Measurements from ENCODE around the gene LENEP.

GRCh38 chr1:155037851-155038441, 44.6 kb downstream of the LENEP start:
- TF ChIP-seq CTCF (conservative IDR thresholded peaks at IDR 0.05; ENCODE audit: low read length) (no peak), EZH2phosphoT487 (IDR thresholded peaks at IDR 0.05; ENCODE audit: borderline replicate concordance) (no peak)
